Measurements from ENCODE around the gene HDGF. TPM values are rescaled to one million over a fixed set of nuclear protein-coding genes. Genes with fewer than 3 reads are reported as not detected.

HDGF gene
- total RNA-seq, 1 donor from 2014 or later, result 89.2 TPM

DNA sequence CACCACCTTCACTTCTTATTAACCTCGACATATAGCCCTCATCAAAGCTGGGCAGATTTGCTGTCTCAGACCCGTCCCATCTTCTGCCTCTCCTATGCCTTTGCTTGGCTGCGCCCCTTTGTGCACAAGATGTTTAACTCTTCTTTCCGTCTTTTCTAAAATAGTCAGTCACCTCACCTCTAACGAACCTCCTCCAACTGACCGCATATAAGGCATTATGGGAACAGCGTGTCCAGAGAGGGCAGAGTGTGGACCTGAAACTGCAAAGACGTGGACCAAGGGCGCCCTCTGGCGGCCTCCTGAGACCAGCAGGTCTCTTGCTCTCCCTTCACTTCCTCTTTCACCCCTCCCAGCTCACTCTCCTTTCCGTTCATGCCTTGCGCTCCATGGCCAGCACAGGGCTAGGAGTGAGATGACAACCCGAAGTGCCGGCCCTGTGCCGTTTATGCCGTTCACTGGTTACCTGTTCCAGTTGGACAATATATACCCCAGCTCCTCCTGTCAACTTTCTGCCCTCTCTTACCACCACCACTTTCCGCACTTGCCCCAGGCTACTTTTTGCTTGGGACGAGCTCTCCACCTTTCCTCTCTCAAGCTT is 25.7 kb downstream of the HDGF start:
- DNase-seq, result peak; percentile 75

DNA sequence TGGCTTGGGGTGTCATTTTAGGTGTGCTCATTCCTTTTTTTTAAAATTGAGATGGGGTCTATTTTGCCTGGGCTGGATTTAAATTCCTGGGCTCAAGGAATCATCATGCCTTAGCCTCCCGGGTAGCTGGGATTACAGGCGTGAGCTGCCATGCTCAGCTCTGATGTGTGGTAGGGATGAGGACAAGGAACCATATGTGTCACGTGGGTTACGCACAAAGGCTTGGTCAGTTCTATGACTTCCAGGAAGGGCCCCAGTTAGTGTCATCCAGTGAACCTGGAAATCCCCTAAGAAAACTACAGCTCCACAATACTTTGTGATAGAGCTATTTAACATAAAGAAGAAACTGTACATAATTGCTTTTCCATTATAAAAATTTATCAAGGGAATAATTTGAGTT is 29.9 kb downstream of the HDGF start:
- DNase-seq, result no peak

DNA sequence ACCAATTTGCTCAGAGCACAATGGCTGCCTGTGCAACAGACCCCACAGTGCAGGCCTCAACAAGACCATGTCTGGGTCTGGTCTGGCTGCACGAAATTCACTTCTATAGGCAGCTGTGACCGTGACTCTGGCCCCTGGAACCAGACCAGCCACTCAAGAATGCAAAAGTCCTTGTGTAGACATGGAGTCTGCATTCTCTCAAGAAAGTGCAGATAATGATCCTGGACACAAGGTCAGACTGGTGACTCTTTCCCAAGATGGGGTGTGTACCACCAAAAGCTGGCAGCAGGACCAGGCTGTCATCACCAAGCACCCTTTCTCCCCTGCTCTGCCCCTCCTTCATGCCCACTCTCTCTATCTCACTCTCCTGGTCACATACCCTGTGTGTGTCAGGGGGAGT is 30.3 kb downstream of the HDGF start:
- DNase-seq, result no peak

DNA sequence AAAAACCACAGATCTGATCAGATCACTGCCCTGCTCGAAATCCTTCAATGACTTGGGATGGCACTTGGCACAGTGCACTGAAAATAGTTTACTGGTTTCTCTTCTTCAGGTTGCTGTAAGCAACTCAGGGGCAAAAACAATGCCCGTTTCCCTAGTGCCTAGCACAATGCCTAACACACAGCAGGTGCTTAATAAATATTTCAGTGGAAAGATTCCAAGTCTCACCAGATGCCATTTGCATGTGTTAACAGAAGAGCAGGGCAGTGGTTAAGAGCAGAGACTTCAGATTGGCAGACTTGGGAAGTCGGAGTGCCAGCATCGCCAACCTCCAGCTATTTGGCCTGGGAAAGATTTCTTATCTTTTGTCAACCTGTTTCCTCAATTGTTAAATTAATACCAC is 34.1 kb downstream of the HDGF start:
- DNase-seq, result no peak

DNA sequence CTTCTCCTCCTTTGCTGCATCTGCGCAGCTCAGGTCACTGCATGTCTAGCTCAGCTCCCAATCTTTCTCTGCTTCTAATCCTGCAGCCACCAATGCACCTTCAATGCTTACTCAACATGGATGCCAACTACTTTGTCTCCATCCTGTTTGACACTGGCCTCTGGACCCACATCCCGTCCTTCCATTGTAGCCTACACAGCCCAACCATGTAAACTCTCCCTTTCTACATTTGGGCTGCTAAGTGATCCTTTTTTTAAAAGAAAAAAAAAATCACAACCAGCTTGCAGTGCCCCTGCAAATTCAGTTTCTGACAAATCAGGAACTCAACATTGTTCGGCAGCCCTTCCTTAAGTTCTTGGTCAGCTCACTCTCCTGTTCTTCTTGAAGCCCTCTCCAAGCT is 36.6 kb downstream of the HDGF start:
- no peak for DNase-seq

DNA sequence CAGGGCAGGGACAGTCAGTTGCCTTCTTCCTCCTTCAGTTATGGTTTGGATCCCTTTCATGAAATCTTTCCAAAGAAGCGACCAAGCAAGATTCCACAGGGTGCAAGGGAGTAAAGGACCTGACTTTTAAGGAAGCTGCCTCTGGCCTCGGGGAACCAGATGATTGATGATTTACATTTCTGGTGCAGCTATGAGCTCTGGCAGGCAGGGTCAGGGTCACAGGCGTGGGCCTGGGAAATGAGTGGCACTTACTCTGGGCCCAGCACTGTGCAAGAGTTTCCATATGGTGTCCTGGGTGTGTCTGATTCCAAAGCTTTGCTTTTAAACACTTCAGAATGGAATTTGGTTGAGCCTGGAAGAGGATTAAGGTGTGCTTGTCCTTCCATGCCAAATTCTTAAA is 38.8 kb downstream of the HDGF start:
- DNase-seq, result no peak

DNA sequence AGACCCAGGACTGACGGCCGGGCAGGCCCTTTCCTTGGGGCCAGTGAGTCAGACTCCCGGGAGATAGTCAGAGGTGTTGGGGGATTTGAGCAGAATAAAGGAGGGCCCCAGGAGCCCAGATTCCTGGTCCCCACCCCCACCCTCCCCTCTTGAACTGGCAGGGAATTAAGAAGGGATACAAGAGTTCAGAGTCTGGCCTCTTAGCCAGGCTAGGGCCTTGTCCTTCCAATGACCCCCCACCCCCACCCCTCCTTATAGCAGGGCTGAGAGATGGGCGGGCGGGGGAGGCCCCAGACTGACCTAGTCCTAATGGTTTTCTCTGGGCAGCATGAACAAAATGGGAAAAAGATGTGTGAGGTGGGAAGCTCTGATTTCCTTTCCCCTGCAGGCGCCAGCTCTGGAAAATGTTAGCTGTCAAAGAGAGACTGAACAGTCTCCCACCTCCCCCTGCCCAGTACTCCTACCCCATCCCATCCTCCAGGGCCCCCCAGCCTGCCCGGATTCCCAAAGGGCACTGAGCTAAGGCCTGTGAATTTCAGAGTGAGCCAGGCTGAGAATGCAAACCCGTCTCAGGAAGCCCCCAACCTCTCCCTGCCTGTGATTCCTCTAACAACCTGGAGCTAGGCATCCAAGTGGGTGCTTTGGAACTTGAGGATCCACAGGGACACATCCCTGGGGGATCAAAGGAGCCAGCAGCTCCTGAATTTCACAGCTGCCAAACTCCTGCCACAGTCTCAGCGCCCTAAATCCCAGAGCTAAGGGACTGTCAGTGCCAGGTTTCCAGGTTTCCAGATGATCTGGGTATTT is 40.3 kb downstream of the HDGF start:
- peak; percentile 12 for DNase-seq

DNA sequence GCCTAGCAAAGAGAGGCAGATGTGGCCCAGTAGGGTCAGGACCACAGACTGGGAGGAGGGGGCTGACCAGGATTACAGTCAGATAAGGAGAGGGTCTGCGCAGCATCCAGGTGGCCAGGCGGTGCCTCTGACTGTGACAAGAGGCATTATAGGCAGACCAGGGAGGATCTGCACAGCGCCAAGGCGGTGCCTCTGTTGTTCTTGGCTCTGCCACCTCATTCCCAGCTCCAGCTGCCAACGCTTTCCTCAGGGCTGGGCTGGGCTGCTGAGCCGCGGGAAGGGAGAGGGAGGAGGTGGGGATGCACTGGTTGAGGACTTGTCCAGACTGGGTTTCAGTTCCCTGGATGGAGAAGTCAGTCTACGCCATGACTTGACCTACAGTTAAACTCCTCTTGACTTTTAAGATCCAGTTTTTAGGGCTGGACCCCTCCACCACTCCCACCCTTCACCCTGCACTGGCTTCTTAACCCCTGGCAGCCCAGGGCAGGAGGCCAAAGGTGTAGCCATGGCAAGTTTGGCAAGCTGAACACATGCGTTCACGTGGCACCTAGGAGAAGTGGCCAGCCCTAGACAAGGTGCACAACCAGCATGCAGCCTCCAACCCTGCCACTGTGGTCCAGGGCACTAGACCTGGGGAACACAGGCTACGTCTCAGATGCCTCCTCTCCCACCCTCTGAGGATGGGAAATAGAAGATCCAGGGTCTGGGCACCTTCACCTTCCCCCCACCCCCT is 41.6 kb downstream of the HDGF start:
- DNase-seq, result peak; percentile 9

DNA sequence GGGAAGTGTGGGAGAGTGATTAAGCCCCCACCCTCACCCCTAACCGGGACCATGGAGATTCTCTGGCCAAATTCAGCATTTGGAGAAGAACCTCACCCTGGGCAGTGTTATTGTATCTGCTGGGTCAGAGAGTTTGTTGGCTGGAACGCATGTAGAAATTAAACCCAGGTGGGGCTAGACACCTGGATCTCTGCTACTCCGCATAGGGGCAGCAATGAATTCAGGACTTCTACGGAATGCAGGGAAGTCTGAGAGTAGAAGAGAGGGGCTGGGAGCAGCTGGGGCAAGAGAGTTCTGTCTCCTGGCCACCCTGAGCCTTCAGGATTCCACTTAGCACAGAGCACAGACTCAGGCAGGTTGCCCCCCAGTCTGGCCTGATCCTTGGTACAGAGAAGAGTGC is 42.4 kb downstream of the HDGF start:
- no peak for DNase-seq

DNA sequence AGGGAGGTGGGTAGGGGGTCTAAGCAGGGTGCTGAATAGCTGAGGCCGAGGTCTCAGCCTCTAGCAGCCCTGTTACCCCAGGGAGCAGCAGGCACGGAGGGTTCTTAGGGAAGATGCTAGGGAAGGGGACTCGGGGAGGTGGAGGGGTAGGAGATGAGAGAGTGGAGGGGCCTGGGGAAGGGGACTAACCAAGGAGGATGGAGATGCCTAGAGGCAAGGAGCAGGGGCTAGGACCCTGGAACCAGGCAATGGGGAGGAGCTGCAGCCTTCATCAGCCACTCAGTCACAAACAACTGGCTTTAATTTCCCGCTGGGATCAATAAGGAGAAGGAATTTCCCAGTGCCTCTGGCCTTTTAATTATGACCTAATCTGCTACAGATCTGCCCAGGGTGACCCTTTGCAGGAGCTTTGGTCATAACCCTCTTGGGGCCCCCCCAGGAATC is 43.2 kb downstream of the HDGF start:
- peak; percentile 76 for DNase-seq

DNA sequence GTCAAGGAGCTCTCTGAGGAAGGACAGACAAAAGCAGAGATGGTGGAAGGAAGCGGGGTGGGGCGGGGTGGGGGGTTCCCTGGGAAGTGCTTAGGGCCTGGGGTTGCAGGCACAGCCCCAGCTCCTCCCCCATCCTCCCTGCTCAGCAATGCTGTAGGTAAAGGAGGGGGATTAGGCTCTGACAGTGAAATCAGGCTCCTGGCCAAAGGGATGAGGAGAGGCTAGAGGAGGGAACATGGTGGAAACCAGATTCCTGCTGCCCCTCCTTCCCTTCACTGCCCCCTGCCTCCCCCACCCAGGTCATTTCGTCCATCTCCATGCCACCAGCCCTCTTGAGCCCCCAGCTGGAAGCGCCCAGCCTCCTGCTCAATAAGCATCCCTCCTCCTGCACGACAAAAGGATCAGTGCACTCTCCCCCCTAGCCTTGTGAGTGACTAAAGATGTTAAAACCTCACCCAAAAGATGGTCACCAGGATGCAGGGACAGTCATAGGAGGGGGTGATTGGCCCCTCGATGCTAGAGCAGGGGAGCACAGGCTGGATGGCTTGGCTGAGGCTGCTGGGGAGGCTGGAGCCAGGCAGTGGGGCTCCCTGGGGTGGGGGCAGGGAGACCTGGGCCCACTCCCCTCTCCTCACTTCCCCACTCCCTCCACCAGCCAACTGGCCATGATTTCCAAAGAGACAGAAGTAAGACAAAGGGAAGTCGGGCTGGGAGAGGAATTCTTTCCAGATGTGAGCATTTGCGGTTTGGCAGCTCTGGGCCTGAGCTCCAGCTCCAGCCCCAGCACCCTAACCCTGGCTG is 43.9 kb downstream of the HDGF start:
- peak; percentile 91 for DNase-seq

DNA sequence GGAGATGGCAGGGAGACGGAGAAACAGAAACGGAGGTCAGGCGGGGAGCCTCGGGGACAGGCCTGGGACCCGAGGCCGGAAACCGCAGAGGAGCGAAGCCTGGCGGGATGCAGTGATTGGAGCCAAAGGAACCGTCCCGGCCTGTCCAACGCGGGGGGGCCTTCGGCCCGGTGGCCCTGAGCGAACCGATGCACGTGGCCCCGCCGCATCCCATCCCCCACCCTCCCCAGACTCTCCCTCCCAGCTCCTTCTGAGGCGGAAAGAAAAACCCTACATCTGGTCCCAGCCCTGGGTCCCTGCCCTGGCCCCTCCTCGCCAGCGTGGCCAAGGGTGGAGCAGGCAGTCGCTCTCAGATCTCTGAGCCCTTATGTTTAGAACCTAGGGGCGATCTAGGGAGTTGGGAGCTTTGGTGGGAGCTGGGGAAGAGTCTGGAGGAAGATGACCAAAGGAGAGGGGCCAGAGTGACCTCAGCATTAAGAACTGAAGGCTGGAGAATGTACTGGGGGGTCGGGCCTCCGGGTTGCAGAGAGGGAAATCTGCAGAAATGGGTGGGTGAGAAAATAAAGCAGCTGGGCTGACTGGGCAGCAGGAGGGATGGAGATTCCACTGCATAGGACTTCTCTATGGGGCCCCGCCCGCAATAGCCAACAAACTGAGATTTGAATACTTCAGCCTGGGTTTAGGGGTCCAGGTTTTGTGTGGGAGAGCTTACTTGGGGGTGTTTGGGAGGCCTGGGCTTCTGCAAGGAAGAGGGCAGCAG is 44.6 kb downstream of the HDGF start:
- peak; percentile 84 for DNase-seq

DNA sequence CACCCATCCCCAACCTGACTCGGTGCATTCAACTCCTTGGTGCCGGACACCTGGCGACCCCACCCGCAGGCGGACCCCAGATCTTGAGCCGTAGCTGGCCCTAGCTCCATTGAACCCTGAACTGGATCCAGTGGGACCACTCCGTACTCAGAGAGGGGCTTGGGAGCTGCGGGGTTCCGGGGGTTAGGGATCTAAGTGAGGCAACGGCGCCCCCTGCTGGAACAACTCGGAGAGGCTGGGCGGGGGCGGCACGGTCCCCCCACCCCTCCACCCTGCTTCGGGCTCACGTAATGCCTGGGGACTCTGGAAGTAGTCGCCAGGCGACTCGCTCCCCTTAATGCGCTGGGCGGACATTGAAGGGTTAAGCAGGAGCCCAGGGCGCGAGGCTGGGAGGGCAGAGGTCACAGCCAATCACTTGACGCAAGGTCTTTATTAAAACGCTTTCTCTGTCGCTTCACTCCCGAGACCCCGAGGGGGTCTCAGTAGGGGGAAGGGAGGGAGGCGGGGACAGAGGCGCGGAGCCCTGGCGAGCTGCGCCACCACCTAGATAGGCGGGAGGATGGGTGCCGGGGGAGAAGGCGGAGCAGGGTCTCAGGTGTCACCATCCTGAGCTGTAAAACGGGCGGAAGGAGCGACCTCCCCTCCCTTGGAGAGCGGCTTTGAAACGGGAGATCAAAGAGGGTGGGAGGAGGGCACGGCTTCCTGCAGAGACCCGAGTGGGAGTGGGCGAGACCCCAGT is 45.4 kb downstream of the HDGF start:
- DNase-seq, result peak; percentile 89

DNA sequence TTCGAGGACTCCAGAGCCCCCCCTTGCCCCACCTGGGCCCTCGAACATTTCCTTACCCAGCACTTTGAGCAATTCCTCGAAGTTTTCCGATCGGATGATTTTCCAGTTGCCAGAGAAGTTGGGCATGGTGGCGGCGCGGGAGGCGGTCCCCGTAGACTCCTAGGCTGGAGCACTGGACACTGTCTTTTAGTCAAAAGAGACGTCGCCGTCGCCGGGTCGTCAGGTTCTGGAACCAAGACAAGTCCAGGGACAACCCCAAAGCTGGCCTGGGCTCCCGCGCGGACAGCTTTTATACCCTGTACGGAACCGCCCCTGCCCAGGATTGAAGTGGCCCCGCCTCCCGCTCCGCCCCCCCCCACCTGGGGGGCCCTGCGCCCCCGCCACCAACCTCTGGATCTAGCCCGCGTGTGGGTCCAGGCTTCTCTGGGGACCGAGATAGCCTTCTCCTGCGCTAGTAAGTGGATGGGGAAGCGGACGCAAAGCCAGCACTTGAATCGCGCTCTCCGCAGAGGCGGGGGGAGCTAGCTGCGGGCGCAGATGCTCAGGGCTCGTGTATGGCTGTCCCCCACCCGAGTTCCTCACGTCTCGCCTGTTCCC is 46.1 kb downstream of the HDGF start, which contains the start of gene CRABP2:
TSS of gene CRABP2 (minus strand) at position 263 of the 597 bp plus-strand sequence. CDS start at position 126, 137 bp downstream.
- DNase-seq, result peak; percentile 89

DNA sequence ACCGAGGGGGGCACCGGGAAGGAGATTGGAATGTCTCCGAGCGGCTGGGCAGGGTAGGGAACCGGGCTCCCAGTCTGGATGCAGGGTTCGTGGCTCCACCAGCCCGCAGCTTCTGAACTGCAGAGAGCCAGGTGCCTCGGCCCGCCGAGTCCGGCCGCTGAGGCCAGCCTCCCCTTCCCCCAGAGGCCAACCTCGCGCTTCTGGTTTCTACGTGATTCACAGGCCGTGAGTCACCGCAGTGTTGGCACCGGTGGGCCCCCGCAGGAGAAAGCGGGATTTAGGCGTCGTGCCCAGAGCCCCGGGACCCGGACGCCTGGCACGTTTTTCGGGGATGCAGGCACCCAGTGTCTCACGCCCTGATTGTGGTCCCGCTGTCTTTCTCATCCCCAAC is 46.5 kb downstream of the HDGF start:
- DNase-seq, result no peak

DNA sequence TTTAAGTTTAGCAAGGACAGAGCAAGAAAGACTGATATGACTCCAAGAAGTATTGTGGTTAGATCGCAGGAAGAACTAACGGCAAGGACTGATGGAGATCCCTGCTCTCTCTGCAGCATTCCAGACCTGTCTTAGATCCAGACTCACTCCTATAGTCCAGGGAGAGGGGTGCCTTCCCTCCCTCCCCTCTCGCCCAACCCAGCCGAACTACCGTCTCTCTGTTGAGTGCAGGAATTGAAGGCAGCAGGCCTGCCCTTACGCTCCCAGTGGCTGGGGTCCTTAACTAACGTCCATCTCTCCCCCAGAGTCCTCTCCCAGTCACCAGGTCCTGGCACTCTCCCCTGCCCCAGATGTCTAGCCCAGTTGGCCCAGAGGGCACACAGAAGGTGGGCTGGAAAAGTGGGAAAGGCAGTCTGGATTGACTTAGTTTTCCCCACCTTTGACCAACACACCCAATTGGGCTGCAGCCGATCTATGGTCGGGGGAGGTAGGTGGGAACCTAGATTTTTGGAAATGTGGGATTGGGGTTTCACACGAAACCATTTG is 47.2 kb downstream of the HDGF start:
- DNase-seq, result no peak

DNA sequence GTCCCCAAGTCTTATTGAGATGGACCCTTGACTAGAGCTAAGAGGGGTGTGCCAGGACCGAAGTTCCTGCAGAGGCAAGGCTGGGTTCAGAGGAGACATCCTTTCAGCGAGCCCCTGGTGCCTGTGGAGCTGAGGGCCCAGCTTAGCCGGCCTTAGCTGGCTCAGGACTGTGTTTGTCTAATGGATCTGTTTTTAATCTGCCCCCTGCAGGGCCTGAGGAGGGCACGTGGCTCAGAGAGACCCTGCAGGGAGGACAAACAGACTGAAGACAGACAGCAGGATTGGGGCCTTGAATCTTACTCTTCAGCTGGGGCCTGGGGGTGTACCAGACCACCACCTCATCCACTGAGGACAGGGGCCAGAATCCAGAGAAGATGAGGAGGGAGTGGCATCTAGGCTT is 47.7 kb downstream of the HDGF start:
- DNase-seq, result no peak

DNA sequence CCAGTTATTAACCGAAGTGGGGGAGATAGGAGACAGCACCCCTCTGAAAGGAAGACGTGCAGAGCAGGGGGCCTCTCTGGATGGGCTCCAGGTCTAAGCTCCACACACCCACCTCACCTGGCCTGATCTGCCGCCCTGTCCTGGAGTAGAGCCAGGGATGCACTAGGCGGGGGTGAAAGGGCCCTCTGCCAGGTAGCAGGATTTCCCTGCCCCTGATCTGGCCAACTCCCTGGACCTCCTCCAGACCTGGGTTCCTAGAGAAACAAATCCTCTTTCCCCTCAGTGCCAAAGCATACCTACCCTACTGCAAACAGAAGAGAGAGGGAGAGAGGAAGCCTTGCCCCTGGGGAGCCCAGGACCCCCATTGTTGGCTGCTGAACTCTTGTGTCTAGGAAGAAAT is 48.1 kb downstream of the HDGF start:
- no peak for DNase-seq

DNA sequence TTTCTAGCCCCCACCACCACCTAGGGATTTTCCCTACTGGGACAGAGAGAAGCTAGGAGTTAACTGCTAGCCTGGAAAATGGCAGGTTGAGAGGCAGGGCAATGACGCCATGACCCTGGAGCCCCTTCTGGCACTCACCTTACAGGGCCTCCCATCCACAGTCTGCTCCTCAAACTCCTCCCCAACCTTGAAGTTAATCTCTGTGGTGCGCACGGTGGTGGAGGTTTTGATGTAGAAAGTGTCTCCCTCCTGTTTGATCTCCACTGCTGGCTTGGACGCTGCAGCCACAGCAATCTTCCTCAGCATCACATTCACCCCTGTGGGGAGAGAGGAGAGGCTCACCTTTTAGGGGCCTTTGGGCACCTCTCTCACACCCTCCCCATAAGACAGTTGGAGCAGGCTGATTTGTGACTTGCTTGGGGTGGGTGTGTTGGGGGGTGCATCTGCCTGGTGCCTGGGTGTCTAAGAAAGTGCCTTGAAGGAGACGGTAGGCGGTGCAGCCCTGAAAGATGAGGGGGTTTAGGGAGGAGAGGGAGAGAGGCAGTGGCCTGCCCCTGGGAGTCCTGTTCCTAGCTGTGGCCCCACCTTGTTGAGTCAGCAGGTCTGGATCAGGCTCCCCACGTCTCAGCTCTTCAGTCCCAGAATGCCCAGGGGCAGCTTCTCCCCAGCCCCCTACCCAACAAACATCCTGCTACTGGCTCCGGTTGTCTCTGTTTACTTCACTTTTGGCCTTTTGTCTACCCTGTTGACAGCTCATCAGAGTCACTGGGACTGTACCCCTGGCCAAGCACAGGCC is 50.5 kb downstream of the HDGF start:
- no peak for DNase-seq
